SH-SY5Y (cell line): Measurements from ENCODE around the gene EPB41L4B.

ENCODE experiments used
- GATA2 ChIP-seq: IDR thresholded peaks from 2 replicates; pipeline ENCODE4 v1.6.1; 2011; ENCODE audit warnings: mild to moderate bottlenecking, low read depth, low read length
- GATA3 ChIP-seq: IDR thresholded peaks from 2 replicates; pipeline ENCODE4 v1.6.1; 2011; ENCODE audit warnings: low read depth, mild to moderate bottlenecking, low read length, moderate library complexity

Gene EPB41L4B

GRCh38 chr9:109320742-109321448, at the start of gene EPB41L4B:
Gene EPB41L4B (minus strand): TSS chr9:109321059. CDS start chr9:109320446, 613 bp downstream.
- TF ChIP-seq GATA2 (no peak), GATA3 (no peak)

DNA sequence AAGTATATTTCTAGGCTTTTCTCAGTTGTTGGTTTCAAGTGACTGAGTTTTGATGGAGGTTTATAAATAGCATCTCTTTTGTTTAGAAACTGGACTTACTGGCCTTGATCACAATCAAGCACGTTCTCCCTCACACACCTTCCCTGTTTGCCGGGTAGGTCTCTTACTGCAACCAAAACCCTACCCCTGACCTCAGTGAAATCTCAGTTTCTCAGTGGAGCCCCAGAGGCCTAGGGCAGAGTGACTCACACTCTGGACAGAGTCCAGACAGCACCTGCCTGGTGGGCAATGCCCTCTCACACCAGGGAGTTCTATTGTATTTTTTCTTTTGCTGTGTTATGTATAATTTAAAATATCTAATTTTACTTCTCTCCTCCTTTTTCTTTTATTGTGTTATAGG, 48.4 kb upstream of the EPB41L4B start:
- TF ChIP-seq GATA3 (no peak), GATA2 (no peak)

DNA sequence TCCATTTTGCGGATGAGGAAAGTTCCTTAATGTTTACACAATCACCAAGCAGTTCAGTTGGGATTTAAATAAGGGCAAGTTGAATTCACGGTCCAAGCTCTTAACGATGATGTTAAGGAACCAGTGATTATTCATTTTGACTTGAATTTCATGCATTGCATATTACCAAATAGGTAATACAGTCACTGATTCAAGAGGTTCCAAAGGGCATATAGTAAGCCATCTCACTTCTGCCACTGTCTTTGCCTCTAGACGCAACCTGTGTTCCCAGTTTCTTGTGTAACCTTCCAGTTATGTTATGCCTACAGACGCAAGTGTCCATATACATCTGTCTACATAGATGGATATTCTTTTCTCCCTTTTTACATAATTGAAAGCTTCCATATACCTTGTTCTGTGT, 39.9 kb upstream of the EPB41L4B start:
- TF ChIP-seq GATA3 (no peak), GATA2 (no peak)

GRCh38 chr9:109355564-109356297, 34.9 kb upstream of the EPB41L4B start:
- TF ChIP-seq GATA2 (no peak), GATA3 (no peak)

GRCh38 chr9:109354190-109354589, 33.3 kb upstream of the EPB41L4B start:
- TF ChIP-seq GATA2 (no peak), GATA3 (no peak)

DNA sequence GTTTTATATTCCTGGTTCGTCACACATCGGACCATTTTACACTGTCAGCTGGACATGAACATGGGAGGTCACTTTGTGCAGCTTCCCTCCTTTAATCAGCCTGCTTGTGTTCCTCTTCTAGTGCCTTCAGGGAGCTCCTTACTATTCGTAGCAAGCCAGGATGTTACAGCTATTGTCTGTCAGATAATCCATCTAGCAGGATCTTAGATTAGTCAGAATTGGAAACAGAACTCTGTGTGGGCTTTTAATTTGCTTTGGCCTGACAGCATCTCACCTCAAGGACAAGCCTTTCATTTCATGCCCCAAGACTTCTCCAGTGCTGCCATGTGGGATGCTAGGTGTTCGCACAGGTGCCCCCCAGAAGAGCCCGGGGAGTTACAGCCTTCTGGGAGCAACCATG, 30.2 kb upstream of the EPB41L4B start:
- no peak for TF ChIP-seq GATA3

- TF ChIP-seq GATA3, result no peak
- TF ChIP-seq GATA2, result no peak
Observed at GRCh38 chr9:109349421-109349846, 28.6 kb upstream of the EPB41L4B start.

DNA sequence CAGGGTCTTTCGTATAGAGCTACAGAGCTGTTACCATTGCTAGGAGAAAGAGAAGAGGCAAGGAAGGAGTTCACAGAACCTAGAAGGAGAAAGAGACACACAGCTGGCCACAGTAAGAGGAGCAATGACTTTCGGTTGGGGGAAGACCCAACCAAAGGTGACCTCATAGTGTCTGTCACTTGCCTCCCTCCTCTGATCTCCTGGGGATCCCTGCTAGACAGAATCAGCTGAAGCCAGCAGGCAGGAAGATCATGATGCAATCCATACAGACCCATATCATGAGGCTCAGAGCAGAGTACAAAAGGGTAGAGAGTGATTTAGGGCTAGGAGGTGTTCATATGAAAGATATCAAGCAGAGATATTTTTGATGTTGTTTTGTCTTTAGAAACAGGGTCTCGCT, 26.0 kb upstream of the EPB41L4B start:
- TF ChIP-seq GATA3 (no peak), GATA2 (no peak)

GRCh38 chr9:109344866-109345265, 24.0 kb upstream of the EPB41L4B start:
- TF ChIP-seq GATA2 (no peak), GATA3 (no peak)

- TF ChIP-seq GATA2 (no peak), GATA3 (no peak)
Observed at GRCh38 chr9:109342878-109343277, 22.0 kb upstream of the EPB41L4B start.

GRCh38 chr9:109341561-109341960, 20.7 kb upstream of the EPB41L4B start:
- TF ChIP-seq GATA3 (no peak), GATA2 (no peak)

DNA sequence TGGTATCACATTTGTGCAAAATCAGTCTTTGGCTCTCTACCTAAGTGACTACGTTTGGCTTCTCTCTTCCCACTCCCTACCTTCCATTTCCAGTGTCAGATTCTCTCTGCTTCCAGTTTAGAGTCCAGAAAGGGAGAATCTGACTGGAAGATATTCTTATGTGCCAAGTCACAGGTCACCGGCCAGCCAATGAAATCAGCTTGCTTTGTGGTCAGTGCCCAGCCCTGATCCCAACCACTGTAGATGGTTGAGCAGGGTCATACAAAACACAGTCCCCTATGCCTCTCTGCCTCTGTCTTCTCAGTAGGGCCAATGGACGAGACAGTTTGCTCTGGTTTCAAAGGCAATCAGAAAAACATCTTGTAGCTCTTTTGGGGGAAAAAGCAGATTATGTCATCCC, 15.6 kb upstream of the EPB41L4B start:
- TF ChIP-seq GATA3, result no peak
- TF ChIP-seq GATA2, result no peak

DNA sequence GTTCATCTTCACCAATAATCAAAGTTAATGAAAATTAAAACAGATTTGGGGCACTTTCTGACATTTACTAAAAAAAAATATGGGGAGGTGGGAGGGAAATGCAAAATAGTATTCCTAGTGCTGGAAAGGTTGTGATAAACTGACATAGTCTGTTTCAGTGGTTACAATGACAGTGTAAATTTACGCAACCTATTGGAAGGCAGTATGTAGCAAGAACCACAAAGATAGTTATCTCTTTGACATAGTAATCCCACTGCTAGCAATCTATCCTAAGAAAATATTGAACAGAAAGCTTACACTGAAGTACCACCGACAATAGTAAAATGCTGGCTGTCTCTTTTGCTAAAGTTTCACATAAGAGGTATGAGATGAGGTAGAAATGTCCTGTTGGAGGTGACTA, 15.1 kb upstream of the EPB41L4B start:
- TF ChIP-seq GATA3 (no peak), GATA2 (no peak)

GRCh38 chr9:109335121-109335520, 14.3 kb upstream of the EPB41L4B start:
- TF ChIP-seq GATA2, result no peak
- no peak for TF ChIP-seq GATA3

DNA sequence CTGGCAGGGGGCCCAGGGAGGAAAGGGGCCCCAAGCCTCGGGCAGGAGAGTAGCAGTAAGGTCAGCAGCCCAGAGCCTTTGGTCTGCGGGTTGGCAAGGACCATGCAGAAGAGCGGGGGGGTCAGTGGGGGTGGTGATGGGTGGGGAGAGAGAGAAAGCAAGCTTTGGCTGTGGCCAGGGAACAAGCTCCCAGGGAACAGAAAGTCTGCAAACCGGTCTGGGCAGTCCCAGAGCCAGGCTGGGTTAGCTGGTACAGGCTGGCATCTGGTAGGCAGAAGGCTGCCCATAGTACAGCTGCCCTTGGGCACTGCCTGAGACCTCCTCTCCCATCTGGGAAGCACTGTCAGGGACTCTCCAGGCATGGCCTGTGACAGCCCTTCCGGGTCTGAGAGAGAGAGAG, 10.5 kb upstream of the EPB41L4B start:
- TF ChIP-seq GATA2 (no peak), GATA3 (no peak)
